ENCODE measurements around the gene PGAP6. TPM values are rescaled to one million over a fixed set of nuclear protein-coding genes. Genes with fewer than 3 reads are reported as not detected.

The PGAP6 gene
- total and polyA plus RNA-seq, 2 of the 13 experiments (the other 11 are each of a cell fraction or from before 2014, with no cell fraction given) = 52.7 to 136 TPM

- TF ChIP-seq GRHL1 (CRISPR knock-in tag; conservative IDR thresholded peaks at IDR 0.05) (no peak), ZBTB3 (CRISPR knock-in tag; IDR thresholded peaks at IDR 0.05; ENCODE audit: borderline replicate concordance, low read depth) (no peak), GABPA (IDR thresholded peaks at IDR 0.05; ENCODE audit: low read depth, low read length) (peak; percentile 64), GABPA (CRISPR knock-in tag; IDR thresholded peaks at IDR 0.05; ENCODE audit: low read depth) (no peak), WIZ (CRISPR knock-in tag; IDR thresholded peaks at IDR 0.05) (no peak), RELA (CRISPR knock-in tag; IDR thresholded peaks at IDR 0.05) (no peak), MTF2 (CRISPR knock-in tag; IDR thresholded peaks at IDR 0.05; ENCODE audit: borderline replicate concordance) (no peak), NFIB (CRISPR knock-in tag; IDR thresholded peaks at IDR 0.05; ENCODE audit: borderline replicate concordance) (no peak), MYNN (CRISPR knock-in tag; IDR thresholded peaks at IDR 0.05; ENCODE audit: low read depth) (no peak), ZNF687 (CRISPR knock-in tag; IDR thresholded peaks at IDR 0.05) (peak; percentile 51), ZNF720 (CRISPR knock-in tag; IDR thresholded peaks at IDR 0.05) (no peak), HOXA9 (CRISPR knock-in tag; IDR thresholded peaks at IDR 0.05; ENCODE audit: borderline replicate concordance) (no peak), ZSCAN9 (CRISPR knock-in tag; IDR thresholded peaks at IDR 0.05; ENCODE audit: borderline replicate concordance) (no peak), ZNF780A (CRISPR knock-in tag; IDR thresholded peaks at IDR 0.05) (no peak), RBFOX2 (IDR thresholded peaks at IDR 0.05; ENCODE audit: low read depth, low read length) (peak; percentile 68; the same call in 1 of the 2 replicates), ZNF841 (CRISPR knock-in tag; IDR thresholded peaks at IDR 0.05; ENCODE audit: borderline replicate concordance) (no peak), ZNF740 (CRISPR knock-in tag; IDR thresholded peaks at IDR 0.05) (peak; percentile 38), ZC3H4 (CRISPR knock-in tag; IDR thresholded peaks at IDR 0.05; ENCODE audit: borderline replicate concordance) (no peak), SIN3B (IDR thresholded peaks at IDR 0.05; ENCODE audit: low read length) (no peak), CENPX (CRISPR knock-in tag; IDR thresholded peaks at IDR 0.05) (no peak), ONECUT2 (CRISPR knock-in tag; IDR thresholded peaks at IDR 0.05) (no peak), ZNF614 (CRISPR knock-in tag; IDR thresholded peaks at IDR 0.05; ENCODE audit: borderline replicate concordance) (no peak), ZSCAN29 (CRISPR knock-in tag; conservative IDR thresholded peaks at IDR 0.05) (no peak)
Observed at GRCh38 chr16:381789-382717, at the start of gene PGAP6 (continued).
